Calu3 (cell line): ENCODE results near the gene LRFN2. TPM values are rescaled to one million over a fixed set of nuclear protein-coding genes. Genes with fewer than 3 reads are reported as not detected.
A peak's percentile ranks its signal among the peaks of the same experiment; 100 is the strongest.

Source experiments
- BruUV-seq: library from RNA; stranded (reverse); fragments of 400-500 nt; replicated peaks from 2 replicates; lab custom pipeline; 2021; lab: Mats Ljungman, UMichigan
- CTCF ChIA-PET: fragments of 300-600 bp; sonication (Branson Sonifier 250); formaldehyde crosslinking; loops from one replicate; lab custom pipeline; 2022; ENCODE audit warnings: antibody characterized with exemption; lab: Charles Lee
- DNase-seq: peaks from one replicate; pipeline ENCODE4 v3.0.0; 2022
- H3K27ac Mint-ChIP-seq: one replicate; pipeline ENCODE4 v1.8.0; 2022; ENCODE audit warnings: mixed read lengths; ENCODE audit not compliant: unreplicated experiment
- H3K27me3 Mint-ChIP-seq: one replicate; pipeline ENCODE4 v1.8.0; 2022; ENCODE audit warnings: mixed read lengths; ENCODE audit not compliant: unreplicated experiment
- H3K36me3 Mint-ChIP-seq: one replicate; pipeline ENCODE4 v1.8.0; 2022; ENCODE audit warnings: mild to moderate bottlenecking, moderate library complexity, mixed read lengths; ENCODE audit not compliant: insufficient read depth, unreplicated experiment
- H3K4me1 Mint-ChIP-seq: one replicate; pipeline ENCODE4 v1.8.0; 2022; ENCODE audit warnings: mild to moderate bottlenecking, low read depth, mixed read lengths; ENCODE audit not compliant: unreplicated experiment
- H3K4me3 Mint-ChIP-seq: one replicate; pipeline ENCODE4 v1.8.0; 2022; ENCODE audit warnings: mild to moderate bottlenecking, low read depth, moderate library complexity, mixed read lengths; ENCODE audit not compliant: unreplicated experiment
- H3K9me3 Mint-ChIP-seq: one replicate; pipeline ENCODE4 v1.8.0; 2022; ENCODE audit warnings: low read depth, mixed read lengths; ENCODE audit not compliant: unreplicated experiment
- CTCF ChIP-seq: fragments of 200-600 bp; IDR thresholded peaks from one replicate; pipeline ENCODE4 v1.8.0; 2022; ENCODE audit warnings: antibody characterized with exemption; ENCODE audit not compliant: unreplicated experiment
- intact Hi-C: fragments of 100-400 bp; cut with micrococcal nuclease; formaldehyde crosslinking; loops from one replicate; pipeline ENCODE4 v1.10.0; 2022; ENCODE audit not compliant: unreplicated experiment
- total RNA-seq: library from RNA; stranded (reverse); gene quantifications from 2 replicates; pipeline ENCODE4 v1.2.3, GENCODE V29; 2022

Gene LRFN2
- total RNA-seq, 1 experiment from 2014 or later = not detected

- Mint-ChIP-seq H3K4me1 (peaks cover 9% of the 10 kb centered on the region), H3K9me3 (no peaks in the 10 kb centered on the region), H3K4me3 (no peak overlapping the region), H3K36me3 (no peaks in the 10 kb centered on the region), H3K27ac (no peak overlapping the region), H3K27me3 (peaks cover 43% of the 10 kb centered on the region)
- intact Hi-C loops = no loop called here
- no TSS peak for BruUV-seq
- CTCF ChIA-PET = interaction anchor here (0.7 kb wide), 1 partner anchor 43 kb away, joined by 3 read pairs; no protein-coding TSS in a partner anchor
- no peak for DNase-seq
- no peak for TF ChIP-seq CTCF
Measured at GRCh38 chr6:40506954-40507353, 80.2 kb downstream of the LRFN2 start.

GRCh38 chr6:40505191-40505810 is 81.9 kb downstream of the LRFN2 start:
- DNase-seq = no peak
- Mint-ChIP-seq H3K36me3 (no peaks in the 10 kb centered on the region), H3K9me3 (no peaks in the 10 kb centered on the region), H3K27me3 (peaks cover 43% of the 10 kb centered on the region), H3K27ac (no peak overlapping the region), H3K4me3 (no peak overlapping the region), H3K4me1 (peaks cover 3% of the 10 kb centered on the region)
- CTCF ChIA-PET = no interaction called here
- intact Hi-C loops = no loop called here
- no peak for TF ChIP-seq CTCF
- no TSS peak for BruUV-seq

- H3K9me3 Mint-ChIP-seq = no peaks in the 10 kb centered on the region
- CTCF ChIA-PET = interaction anchor here (0.9 kb wide), 1 partner anchor 19 kb away, joined by 3 read pairs; no protein-coding TSS in a partner anchor
- no peaks in the 10 kb centered on the region for H3K36me3 Mint-ChIP-seq
- H3K4me3 Mint-ChIP-seq = no peak overlapping the region
- H3K27ac Mint-ChIP-seq = no peak overlapping the region
- H3K27me3 Mint-ChIP-seq = peaks cover 37% of the 10 kb centered on the region
- TF ChIP-seq CTCF = no peak
- intact Hi-C loops = no loop called here
- H3K4me1 Mint-ChIP-seq = no peaks in the 10 kb centered on the region
- DNase-seq = peak; percentile 8
- BruUV-seq = no TSS peak
Measured at GRCh38 chr6:40504274-40504673, 82.9 kb downstream of the LRFN2 start.

GRCh38 chr6:40500227-40500626 is 86.9 kb downstream of the LRFN2 start:
- Mint-ChIP-seq H3K9me3 (no peaks in the 10 kb centered on the region), H3K36me3 (no peaks in the 10 kb centered on the region), H3K27me3 (peaks cover 20% of the 10 kb centered on the region), H3K27ac (no peak overlapping the region), H3K4me3 (no peak overlapping the region), H3K4me1 (no peaks in the 10 kb centered on the region)
- TF ChIP-seq CTCF = no peak
- no TSS peak for BruUV-seq
- intact Hi-C loops = no loop called here
- DNase-seq = no peak
- CTCF ChIA-PET = no interaction called here
